Pancreas (tissue), 10 donors: ENCODE data around the gene RRP8. TPM values are rescaled to one million over a fixed set of nuclear protein-coding genes. Genes with fewer than 3 reads are reported as not detected.
A peak's percentile ranks its signal among the peaks of the same experiment; 100 is the strongest.

Source experiments
- ATAC-seq, 4 donors: fragments of 200-7000 bp; cut with Tn5 transposase; one replicate each; pipeline versions ENCODE4 v1.8.0 to v1.9.1; 2020; ENCODE audit warnings: mild to moderate bottlenecking in 4 of 4, moderate library complexity in 4 of 4
- DNase-seq, 6 donors: peaks; one replicate each; pipeline ENCODE4 v3.0.0-alpha.2; 2020
- FAIRE-seq: peaks from 2 replicates; lab custom pipeline; 2012; peaks lifted over from hg19 to GRCh38; lab: Jason Lieb, UNC
- H3K27ac ChIP-seq, 4 donors: fragments of 200-600 bp; sonication (generic); 1 replicate in 3 of 4; 2 replicates in 1 of 4; pipeline versions ENCODE4 v1.5.0 to v1.8.0; 2020
- H3K27me3 ChIP-seq, 4 donors: fragments of 200-600 bp; one replicate each; pipeline ENCODE4 v1.8.0; 2021
- H3K36me3 ChIP-seq, 3 donors: fragments of 200-600 bp; sonication (generic) in 1 of 3; one replicate each; pipeline versions ENCODE4 v1.5.0 to v1.8.0; 2020 to 2021
- H3K4me1 ChIP-seq, 3 donors: fragments of 200-600 bp; one replicate each; pipeline ENCODE4 v1.8.0; 2021
- H3K4me3 ChIP-seq, 4 donors: fragments of 200-600 bp; sonication (generic) in 2 of 4; one replicate each; pipeline versions ENCODE4 v1.5.0 to v1.8.0; 2020 to 2021
- H3K9me3 ChIP-seq, 4 donors: fragments of 200-600 bp; one replicate each; pipeline ENCODE4 v1.8.0; 2021
- CTCF ChIP-seq, 4 donors: fragments of 200-600 bp; sonication (generic) in 3 of 4; IDR thresholded peaks; one replicate each; pipeline versions ENCODE4 v1.5.0 to v1.8.0; 2021; ENCODE audit warnings: antibody characterized with exemption in 4 of 4
- WGBS, 2 donors: extraction: QIAGEN DNeasy Blood & Tissue Kit; methylation state at CpG; one replicate each; pipeline ENCODE4 v1.1.7; 2013; 5-methylcytosine and 5-hydroxymethylcytosine counted together
- intact Hi-C, 3 donors: fragments of 100-400 bp; cut with DNase I; formaldehyde crosslinking; loops; one replicate each; pipeline versions ENCODE4 v1.11.1 to v1.14.2; 2022
- polyA plus RNA-seq, 2 donors: library from polyadenylated mRNA; stranded (reverse); fragments of 200-250 nt; gene quantifications; one replicate each; pipeline ENCODE4 v1.2.3, GENCODE V29; 2013
- total RNA-seq, 6 donors: library from RNA; stranded (reverse); fragmentation: NEBNext Ultra II Directional in 4 of 6; extraction: Animal tissue kit (Norgen Biotek cat#: 25700) in 4 of 6; gene quantifications; one replicate each; pipeline versions ENCODE4 v1.2.1 to v1.2.4, GENCODE V29; 2021 to 2023
- donor health status: healthy with polysubstance abuse.
- donor health status: DM: no; HTN: no; CAD: no; lungs with moderate emphysema.
- donor health status: DM: no; HTN: no; CAD: no.
- donor health status: control.
- donor health status: control.
- donor health status: Bipolar disorder and iron deficiency.
- donor health status: DM: yes; HTN: yes; CAD: no.
- donor health status: DM: no; HTN: no; CAD: no.
- donor health status: DM: no; HTN: no; CAD: no.
- donor health status: DM: yes; HTN: yes; CAD: no.

RRP8 gene
- total and polyA plus RNA-seq, 8 donors: 6.3 to 25.0 (median 10.2) TPM

DNA sequence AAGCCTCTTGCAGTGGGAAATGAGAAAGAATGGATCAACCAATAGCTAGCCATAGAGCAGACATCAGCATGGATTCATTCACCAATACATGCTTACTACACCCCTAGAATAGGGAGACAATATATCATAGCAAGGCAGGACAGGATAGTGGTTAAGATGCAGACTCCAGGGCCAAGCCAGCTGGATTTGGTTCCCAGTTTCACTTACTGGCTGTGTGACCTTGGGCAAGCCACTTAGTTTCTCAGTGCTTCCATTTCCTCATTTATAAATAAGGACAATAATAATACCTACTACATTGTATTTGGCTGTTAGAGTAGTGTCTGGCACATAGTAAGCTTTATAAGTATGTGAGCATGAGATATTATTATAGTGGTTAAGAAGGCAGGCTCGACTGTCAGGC, 45.1 kb upstream of the RRP8 start:
- WGBS, 2 donors: 60 to 62% methylated on average over 1 of the region's 1 CpG
- H3K36me3 ChIP-seq: no peaks in the 10 kb centered on the region
- DNase-seq: no peak
- no peaks in the 10 kb centered on the region for H3K9me3 ChIP-seq
- no peak for FAIRE-seq
- peak in 2 of 4 donors; percentile 48 to 56 for ATAC-seq
- no peak for TF ChIP-seq CTCF (IDR thresholded peaks at IDR 0.05)
- H3K4me3 ChIP-seq: no peak overlapping the region
- intact Hi-C loops: no loop called here
- no peaks in the 10 kb centered on the region for H3K27me3 ChIP-seq
- H3K4me1 ChIP-seq: no peaks in the 10 kb centered on the region
- no peak overlapping the region for H3K27ac ChIP-seq

DNA sequence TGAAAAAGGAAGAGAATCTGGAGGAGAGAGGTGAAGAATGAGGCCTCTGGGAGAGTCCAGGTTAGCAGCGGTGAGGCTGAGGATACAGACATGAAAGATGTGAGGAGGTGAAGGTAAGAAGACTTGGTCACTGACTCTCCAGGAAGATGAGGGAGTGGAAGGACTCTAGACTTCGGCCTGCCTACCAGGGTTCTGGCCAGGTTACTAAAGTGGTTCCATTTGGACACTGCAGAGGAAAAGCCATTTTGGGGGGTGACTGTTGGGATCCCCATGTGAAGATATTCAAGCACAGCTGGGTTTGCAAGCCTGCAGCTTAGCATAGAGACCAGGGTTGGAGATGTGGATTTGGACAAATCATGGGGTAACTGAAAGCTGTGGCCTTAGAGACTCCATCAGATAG, 44.4 kb upstream of the RRP8 start:
- H3K4me1 ChIP-seq: no peaks in the 10 kb centered on the region
- no peak for FAIRE-seq
- H3K4me3 ChIP-seq: no peak overlapping the region
- no peak for TF ChIP-seq CTCF (IDR thresholded peaks at IDR 0.05)
- 92 to 97% methylated on average over 2 of the region's 2 CpGs for WGBS, 2 donors
- no peaks in the 10 kb centered on the region for H3K27me3 ChIP-seq
- intact Hi-C loops: no loop called here
- no peak for ATAC-seq
- no peaks in the 10 kb centered on the region for H3K36me3 ChIP-seq
- H3K27ac ChIP-seq: no peak overlapping the region
- H3K9me3 ChIP-seq: no peaks in the 10 kb centered on the region
- no peak for DNase-seq

DNA sequence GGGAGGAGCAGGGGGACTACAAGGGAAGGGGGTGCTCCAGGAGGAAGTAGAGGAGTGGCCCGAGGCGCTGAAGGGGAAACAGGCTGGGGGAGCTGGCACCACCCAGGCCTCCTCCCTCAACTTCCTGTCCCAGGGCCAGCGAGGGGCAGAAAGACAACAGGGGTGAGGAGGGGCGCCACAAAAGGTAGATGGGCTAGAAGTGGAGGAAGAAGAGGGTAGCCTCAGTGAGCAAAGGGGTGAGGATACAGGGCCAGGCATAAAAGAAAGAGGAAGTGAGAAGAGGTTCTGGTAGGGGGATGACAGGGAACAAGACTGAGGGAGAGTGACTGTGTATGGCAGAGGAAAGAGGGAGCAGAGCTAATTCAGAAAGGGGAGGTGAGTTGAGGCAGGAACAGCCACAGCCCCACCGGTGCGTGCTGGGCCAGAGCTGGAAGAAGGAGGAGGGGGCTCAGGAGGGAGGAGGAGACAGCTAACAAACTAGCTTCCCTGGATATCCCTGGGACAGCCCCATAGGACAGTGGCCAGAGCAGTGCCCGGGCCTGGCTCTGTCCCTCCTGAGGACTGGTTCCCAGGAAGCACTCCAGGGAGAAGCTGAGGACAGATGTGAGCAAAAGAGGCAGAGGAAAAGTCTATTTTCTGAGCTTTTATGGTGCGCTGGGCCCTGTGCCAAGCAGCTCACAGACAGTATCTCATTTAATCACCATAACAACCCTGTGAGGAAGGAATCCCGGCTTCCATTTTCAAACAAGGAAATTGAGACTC, 43.7 kb upstream of the RRP8 start:
- ATAC-seq: peak in 3 of 4 donors; percentile 14 to 62 (median 57)
- H3K4me3 ChIP-seq: no peak overlapping the region
- WGBS, 2 donors: 74 to 76% methylated on average over 9 of the region's 9 CpGs

GRCh38 chr11:6646576-6646917, 43.1 kb upstream of the RRP8 start:
- Histone ChIP-seq H3K4me1 (no peaks in the 10 kb centered on the region), H3K36me3 (no peaks in the 10 kb centered on the region), H3K27me3 (no peaks in the 10 kb centered on the region), H3K9me3 (no peaks in the 10 kb centered on the region), H3K27ac (no peak overlapping the region), H3K4me3 (no peak overlapping the region)
- ATAC-seq (peak in 3 of 4 donors; percentile 28 to 37 (median 31)), FAIRE-seq (no peak), DNase-seq (no peak)
- TF ChIP-seq CTCF (IDR thresholded peaks at IDR 0.05): no peak
- intact Hi-C loops: no loop called here
- whole genome bisulfite sequencing, 2 donors: 57 to 76% methylated on average over 3 of the region's 3 CpGs

More for the DNA sequence above, 43.7 kb upstream of the RRP8 start:
- DNase-seq (peak in 1 of 6 donors; percentile 11), FAIRE-seq (no peak)
- intact Hi-C loops: no loop called here
- H3K9me3 ChIP-seq: no peaks in the 10 kb centered on the region
- H3K27ac ChIP-seq: peak overlapping the region in 1 of 4 donors; percentile 41
- H3K27me3 ChIP-seq: no peaks in the 10 kb centered on the region
- no peak for TF ChIP-seq CTCF (IDR thresholded peaks at IDR 0.05)
- no peaks in the 10 kb centered on the region for H3K36me3 ChIP-seq
- no peaks in the 10 kb centered on the region for H3K4me1 ChIP-seq

GRCh38 chr11:6646071-6646470, 42.7 kb upstream of the RRP8 start:
- H3K27ac ChIP-seq: no peak overlapping the region
- WGBS, 2 donors: 76 to 86% methylated on average over 12 of the region's 12 CpGs
- no peaks in the 10 kb centered on the region for H3K36me3 ChIP-seq
- peak in 3 of 6 donors; percentile 24 to 52 (median 26) for DNase-seq
- no peak overlapping the region for H3K4me3 ChIP-seq
- TF ChIP-seq CTCF (IDR thresholded peaks at IDR 0.05): no peak
- peak in 3 of 4 donors; percentile 54 to 58 (median 55) for ATAC-seq
- H3K27me3 ChIP-seq: no peaks in the 10 kb centered on the region
- no peaks in the 10 kb centered on the region for H3K4me1 ChIP-seq
- intact Hi-C loops: no loop called here
- no peak for FAIRE-seq
- no peaks in the 10 kb centered on the region for H3K9me3 ChIP-seq
